Measurements from ENCODE around the gene GTF2F2.

DNA sequence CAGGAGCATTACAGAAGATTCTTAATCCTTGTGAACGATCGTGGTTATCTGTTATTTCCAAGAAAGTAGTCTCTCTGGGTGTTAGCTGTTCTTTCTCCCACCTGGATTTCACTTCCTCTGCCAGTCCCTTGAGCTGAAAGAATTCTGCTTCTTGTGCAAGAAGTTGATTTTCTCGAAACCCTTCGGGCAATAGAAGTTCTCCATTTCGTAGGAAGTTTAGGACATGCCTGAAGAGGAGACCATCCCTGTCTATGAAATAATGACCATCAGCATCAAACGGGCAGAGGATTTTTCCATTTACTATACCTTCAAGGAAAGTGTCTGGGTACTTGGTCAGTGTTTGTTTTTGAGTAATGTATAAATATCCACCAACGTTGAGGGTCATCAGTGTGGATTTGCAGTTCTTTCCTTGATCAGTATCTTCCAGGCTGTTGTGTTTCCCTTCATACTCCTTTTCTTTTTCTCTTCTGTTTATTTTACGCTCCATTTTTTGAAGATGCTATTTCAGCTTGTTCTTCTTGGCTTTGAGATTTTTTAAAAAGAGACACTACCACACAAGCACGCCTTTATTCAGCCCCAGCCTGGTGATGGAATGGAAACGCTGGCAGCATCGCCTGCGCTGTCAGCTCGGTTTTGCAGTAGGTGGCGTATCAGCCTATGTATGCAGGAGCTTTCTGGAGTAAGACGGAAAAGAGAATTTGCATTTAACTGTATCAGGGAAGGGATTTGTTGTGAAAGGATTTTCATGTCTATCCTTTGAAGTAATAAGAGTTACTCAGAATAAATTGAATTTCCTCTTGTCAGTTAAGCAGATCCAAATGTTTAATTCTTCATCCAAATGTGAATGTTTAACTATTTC is 74.0 kb downstream of the GTF2F2 start:
- TF ChIP-seq POLR2A (IDR thresholded peaks at IDR 0.05) = no peak
- TF ChIP-seq, protein P1, sequence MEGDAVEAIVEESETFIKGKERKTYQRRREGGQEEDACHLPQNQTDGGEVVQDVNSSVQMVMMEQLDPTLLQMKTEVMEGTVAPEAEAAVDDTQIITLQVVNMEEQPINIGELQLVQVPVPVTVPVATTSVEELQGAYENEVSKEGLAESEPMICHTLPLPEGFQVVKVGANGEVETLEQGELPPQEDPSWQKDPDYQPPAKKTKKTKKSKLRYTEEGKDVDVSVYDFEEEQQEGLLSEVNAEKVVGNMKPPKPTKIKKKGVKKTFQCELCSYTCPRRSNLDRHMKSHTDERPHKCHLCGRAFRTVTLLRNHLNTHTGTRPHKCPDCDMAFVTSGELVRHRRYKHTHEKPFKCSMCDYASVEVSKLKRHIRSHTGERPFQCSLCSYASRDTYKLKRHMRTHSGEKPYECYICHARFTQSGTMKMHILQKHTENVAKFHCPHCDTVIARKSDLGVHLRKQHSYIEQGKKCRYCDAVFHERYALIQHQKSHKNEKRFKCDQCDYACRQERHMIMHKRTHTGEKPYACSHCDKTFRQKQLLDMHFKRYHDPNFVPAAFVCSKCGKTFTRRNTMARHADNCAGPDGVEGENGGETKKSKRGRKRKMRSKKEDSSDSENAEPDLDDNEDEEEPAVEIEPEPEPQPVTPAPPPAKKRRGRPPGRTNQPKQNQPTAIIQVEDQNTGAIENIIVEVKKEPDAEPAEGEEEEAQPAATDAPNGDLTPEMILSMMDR (IDR thresholded peaks at IDR 0.05) = no peak

Data from testis (tissue), 2 donors.